ENCODE measurements around the gene TPST2.

Gene TPST2

DNA sequence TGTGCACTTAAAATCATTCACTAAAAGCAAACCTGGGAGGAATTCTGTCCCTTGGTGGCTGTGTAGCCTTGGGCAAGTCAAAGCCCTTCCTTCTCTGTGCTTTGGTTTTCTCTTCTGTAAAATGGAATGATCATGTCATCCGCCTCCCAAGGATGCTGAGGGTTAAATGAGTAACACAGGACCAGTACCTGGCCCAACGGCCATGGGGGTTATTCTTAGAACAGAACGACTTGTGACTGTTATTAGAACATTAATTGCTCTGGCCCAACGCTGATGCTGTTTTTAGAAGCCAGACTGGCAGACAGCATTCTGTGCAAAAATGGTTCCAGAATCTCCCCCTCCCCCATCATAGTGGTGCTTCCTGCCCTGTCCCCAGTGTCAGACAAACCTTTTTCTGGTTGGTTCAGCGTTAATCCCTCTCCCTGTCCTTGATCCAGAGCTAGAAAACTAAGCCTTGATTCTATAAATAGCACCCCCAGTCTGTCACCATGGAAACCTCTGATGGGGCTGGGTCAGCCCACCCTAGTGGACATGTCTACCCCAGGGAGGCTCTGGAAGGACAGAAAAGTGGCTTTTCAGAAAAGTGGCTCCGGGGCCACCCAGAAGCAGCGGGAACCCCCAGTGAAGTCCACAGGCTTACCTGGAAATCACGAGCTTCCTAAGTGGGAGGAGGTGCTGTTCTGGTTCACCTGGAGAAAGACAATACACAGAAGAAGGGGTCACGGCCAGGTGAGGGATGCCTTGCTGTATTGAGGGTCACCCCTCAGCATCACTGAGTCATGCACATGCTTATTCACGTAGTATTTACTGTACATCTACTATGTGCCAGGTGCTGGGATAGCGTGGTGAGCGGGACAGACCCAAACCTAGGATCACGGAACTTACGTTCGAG lies 62.1 kb downstream of the TPST2 start:
- H2AFZ ChIP-seq (ENCODE audit: low read length), result no peak overlapping the region
- H3K36me3 ChIP-seq (replicated peaks; ENCODE audit: insufficient read depth, low read length), result peaks cover 39% of the 10 kb centered on the region
- no peak overlapping the region for H3K4me3 ChIP-seq (ENCODE audit: low read length)
- H3K27me3 ChIP-seq (replicated peaks; ENCODE audit: insufficient read depth, low read length), result no peaks in the 10 kb centered on the region
- H3K9me2 ChIP-seq (replicated peaks; ENCODE audit: insufficient read depth, low read length), result no peaks in the 10 kb centered on the region
- H3K9ac ChIP-seq (ENCODE audit: low read length), result no peak overlapping the region
- peaks cover 30% of the 10 kb centered on the region for H3F3A ChIP-seq (ENCODE audit: insufficient read depth, low read length)
- H3K79me2 ChIP-seq (ENCODE audit: low read length), result peaks cover 29% of the 10 kb centered on the region
- no peak for DNase-seq
- peaks cover 19% of the 10 kb centered on the region for H3K4me1 ChIP-seq (ENCODE audit: low read length)
- peak overlapping the region; percentile 13; the same call in 1 of the 2 replicates for H3K27ac ChIP-seq (ENCODE audit: low read length)
- no peak for TF ChIP-seq EZH2 (optimal IDR thresholded peaks at IDR 0.05; ENCODE audit: low read depth, low read length)
- TF ChIP-seq EZH2phosphoT487 (IDR thresholded peaks at IDR 0.05; ENCODE audit: low read length), result no peak
- TF ChIP-seq, protein P1, sequence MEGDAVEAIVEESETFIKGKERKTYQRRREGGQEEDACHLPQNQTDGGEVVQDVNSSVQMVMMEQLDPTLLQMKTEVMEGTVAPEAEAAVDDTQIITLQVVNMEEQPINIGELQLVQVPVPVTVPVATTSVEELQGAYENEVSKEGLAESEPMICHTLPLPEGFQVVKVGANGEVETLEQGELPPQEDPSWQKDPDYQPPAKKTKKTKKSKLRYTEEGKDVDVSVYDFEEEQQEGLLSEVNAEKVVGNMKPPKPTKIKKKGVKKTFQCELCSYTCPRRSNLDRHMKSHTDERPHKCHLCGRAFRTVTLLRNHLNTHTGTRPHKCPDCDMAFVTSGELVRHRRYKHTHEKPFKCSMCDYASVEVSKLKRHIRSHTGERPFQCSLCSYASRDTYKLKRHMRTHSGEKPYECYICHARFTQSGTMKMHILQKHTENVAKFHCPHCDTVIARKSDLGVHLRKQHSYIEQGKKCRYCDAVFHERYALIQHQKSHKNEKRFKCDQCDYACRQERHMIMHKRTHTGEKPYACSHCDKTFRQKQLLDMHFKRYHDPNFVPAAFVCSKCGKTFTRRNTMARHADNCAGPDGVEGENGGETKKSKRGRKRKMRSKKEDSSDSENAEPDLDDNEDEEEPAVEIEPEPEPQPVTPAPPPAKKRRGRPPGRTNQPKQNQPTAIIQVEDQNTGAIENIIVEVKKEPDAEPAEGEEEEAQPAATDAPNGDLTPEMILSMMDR (IDR thresholded peaks at IDR 0.05; ENCODE audit: low read length), result no peak
- H4K20me1 ChIP-seq (ENCODE audit: insufficient read depth, low read length), result no peaks in the 10 kb centered on the region
- H3K9me3 ChIP-seq (replicated peaks; ENCODE audit: insufficient read depth, low read length), result no peaks in the 10 kb centered on the region
- H3K4me2 ChIP-seq (ENCODE audit: low read depth, low read length), result peak overlapping the region; percentile 9; the same call in 1 of the 2 replicates

DNA sequence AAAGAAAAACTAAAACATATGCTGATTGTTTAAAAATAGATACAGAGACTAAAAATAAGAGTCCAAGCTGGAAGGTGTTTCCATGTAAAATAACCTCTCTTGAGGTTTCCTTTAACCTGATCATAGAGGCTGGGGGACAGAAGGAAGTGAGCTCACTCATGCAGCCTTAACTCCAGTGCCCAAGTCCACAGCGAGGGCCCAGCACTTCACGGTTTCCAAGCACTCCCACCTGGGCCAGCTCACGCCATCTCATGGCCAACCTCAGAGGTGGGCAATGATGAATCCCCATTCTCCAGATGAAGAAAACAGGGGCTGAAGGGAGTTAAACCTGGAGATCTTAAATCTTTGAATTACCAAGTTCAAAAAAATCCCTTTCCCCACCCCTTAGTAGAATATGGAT lies 62.8 kb downstream of the TPST2 start:
- TF ChIP-seq EZH2 (optimal IDR thresholded peaks at IDR 0.05; ENCODE audit: low read depth, low read length) (no peak), EZH2phosphoT487 (IDR thresholded peaks at IDR 0.05; ENCODE audit: low read length) (no peak)
- TF ChIP-seq, protein P1 (IDR thresholded peaks at IDR 0.05; ENCODE audit: low read length), result no peak
- no peak overlapping the region for H2AFZ ChIP-seq (ENCODE audit: low read length)
- H3K79me2 ChIP-seq (ENCODE audit: low read length), result peaks cover 28% of the 10 kb centered on the region
- no peak overlapping the region for H3K4me3 ChIP-seq (ENCODE audit: low read length)
- H3K4me2 ChIP-seq (ENCODE audit: low read depth, low read length), result peak overlapping the region; percentile 9; the same call in 1 of the 2 replicates
- no peak overlapping the region for H3K9ac ChIP-seq (ENCODE audit: low read length)
- H3K4me1 ChIP-seq (ENCODE audit: low read length), result peaks cover 14% of the 10 kb centered on the region
- no peaks in the 10 kb centered on the region for H3K27me3 ChIP-seq (replicated peaks; ENCODE audit: insufficient read depth, low read length)
- H3K9me2 ChIP-seq (replicated peaks; ENCODE audit: insufficient read depth, low read length), result no peaks in the 10 kb centered on the region
- H3K36me3 ChIP-seq (replicated peaks; ENCODE audit: insufficient read depth, low read length), result peaks cover 39% of the 10 kb centered on the region
- no peaks in the 10 kb centered on the region for H3K9me3 ChIP-seq (replicated peaks; ENCODE audit: insufficient read depth, low read length)
- peaks cover 31% of the 10 kb centered on the region for H3F3A ChIP-seq (ENCODE audit: insufficient read depth, low read length)
- DNase-seq, result no peak
- H4K20me1 ChIP-seq (ENCODE audit: insufficient read depth, low read length), result no peaks in the 10 kb centered on the region
- peak overlapping the region; percentile 13; the same call in 1 of the 2 replicates for H3K27ac ChIP-seq (ENCODE audit: low read length)

DNA sequence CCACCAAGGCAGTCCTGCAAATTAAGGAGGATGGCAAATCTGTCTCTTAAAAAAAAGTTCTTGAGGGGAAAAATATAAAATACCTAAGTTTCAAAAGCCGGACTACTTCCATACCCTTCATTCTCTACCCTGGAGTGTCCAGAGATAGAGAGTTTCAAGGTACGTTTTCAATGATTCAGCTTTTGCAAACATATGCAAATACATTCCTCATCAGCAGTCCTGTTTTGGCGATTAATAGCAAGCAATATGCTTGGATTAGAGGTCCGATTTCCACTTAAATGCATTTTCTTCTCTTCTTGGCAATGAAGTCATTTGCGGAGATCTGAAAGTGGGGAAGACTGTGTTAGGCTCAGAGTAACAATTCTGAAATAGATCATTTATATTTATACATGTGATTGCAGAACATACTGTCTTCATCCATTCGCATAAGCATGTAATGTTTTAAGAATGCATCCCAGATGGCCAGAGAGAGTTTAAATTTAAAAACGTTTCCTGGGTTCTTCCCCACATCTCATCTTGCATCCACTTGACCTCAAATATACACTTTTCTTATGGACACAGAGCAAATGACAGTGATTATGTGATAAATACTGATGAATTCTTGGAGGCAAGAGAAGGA lies 63.9 kb downstream of the TPST2 start:
- Histone ChIP-seq H4K20me1 (ENCODE audit: insufficient read depth, low read length) (no peaks in the 10 kb centered on the region), H3K4me1 (ENCODE audit: low read length) (peaks cover 14% of the 10 kb centered on the region), H3K27me3 (replicated peaks; ENCODE audit: insufficient read depth, low read length) (no peaks in the 10 kb centered on the region), H3K79me2 (ENCODE audit: low read length) (peaks cover 17% of the 10 kb centered on the region), H3F3A (ENCODE audit: insufficient read depth, low read length) (peaks cover 32% of the 10 kb centered on the region), H3K9me3 (replicated peaks; ENCODE audit: insufficient read depth, low read length) (no peaks in the 10 kb centered on the region), H3K9me2 (replicated peaks; ENCODE audit: insufficient read depth, low read length) (no peaks in the 10 kb centered on the region), H3K27ac (ENCODE audit: low read length) (no peak overlapping the region), H3K9ac (ENCODE audit: low read length) (no peak overlapping the region), H3K4me3 (ENCODE audit: low read length) (no peak overlapping the region), H3K36me3 (replicated peaks; ENCODE audit: insufficient read depth, low read length) (peaks cover 33% of the 10 kb centered on the region), H3K4me2 (ENCODE audit: low read depth, low read length) (no peak overlapping the region), H2AFZ (ENCODE audit: low read length) (no peak overlapping the region)
- TF ChIP-seq, protein P1 (IDR thresholded peaks at IDR 0.05; ENCODE audit: low read length), result no peak
- TF ChIP-seq EZH2phosphoT487 (IDR thresholded peaks at IDR 0.05; ENCODE audit: low read length) (no peak), EZH2 (optimal IDR thresholded peaks at IDR 0.05; ENCODE audit: low read depth, low read length) (no peak)
- no peak for DNase-seq
